AG20443 (cell line): ENCODE data around the gene LGALS12.

Experiments used
- DNase-seq: peaks from one replicate; pipeline ENCODE4 v3.0.0; 2012; ENCODE audit warnings: low spot score, mixed read lengths

LGALS12 gene, protein sequence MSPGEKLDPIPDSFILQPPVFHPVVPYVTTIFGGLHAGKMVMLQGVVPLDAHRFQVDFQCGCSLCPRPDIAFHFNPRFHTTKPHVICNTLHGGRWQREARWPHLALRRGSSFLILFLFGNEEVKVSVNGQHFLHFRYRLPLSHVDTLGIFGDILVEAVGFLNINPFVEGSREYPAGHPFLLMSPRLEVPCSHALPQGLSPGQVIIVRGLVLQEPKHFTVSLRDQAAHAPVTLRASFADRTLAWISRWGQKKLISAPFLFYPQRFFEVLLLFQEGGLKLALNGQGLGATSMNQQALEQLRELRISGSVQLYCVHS

GRCh38 chr11:63505857-63506528, at the start of gene LGALS12:
TSS of gene LGALS12 (plus strand) at chr11:63506084. CDS start at chr11:63506459, 375 bp downstream.
- no peak for DNase-seq

GRCh38 chr11:63459586-63459985, 46.3 kb upstream of the LGALS12 start:
- no peak for DNase-seq

- no peak for DNase-seq
Measured at GRCh38 chr11:63462137-63462536, 43.7 kb upstream of the LGALS12 start.

DNA sequence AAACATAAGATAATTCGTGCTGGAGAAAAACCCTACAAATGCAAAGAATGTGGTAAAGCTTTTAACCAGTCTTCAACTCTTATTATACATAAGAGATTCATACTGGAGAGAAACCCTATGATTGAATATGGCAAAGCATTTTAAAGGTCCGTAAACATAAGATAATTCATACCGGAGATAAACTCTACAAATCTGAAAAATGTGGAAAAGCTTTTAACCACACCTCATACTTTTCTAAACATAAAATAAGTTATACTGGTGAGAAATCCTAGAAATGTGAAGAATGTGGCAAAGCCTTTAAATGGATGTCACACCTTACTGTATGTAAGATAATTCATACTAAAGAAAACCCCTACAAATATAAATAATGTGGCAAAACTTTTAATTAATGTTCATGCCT, 35.6 kb upstream of the LGALS12 start:
- no peak for DNase-seq

GRCh38 chr11:63472372-63472771, 33.5 kb upstream of the LGALS12 start:
- DNase-seq: no peak

DNA sequence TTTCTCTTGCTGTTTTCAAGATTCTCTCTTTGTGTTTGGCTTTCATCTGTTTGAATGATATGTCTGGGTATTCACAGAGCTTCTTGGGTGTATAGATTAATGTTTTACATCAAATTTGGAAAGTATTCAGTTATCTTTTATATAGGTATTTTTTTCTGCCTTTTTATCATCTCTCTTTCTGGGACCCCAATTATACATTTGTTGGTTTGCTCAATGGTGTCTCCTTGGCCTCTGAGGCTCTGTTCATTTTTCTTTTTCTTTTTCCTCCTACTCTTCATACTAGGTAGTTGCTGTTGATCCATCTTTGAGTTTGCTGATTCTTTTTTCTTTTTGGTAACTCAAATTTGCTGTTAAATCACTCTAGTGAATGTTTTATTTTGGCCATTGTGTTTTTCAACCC, 29.3 kb upstream of the LGALS12 start:
- no peak for DNase-seq

GRCh38 chr11:63478896-63479295, 27.0 kb upstream of the LGALS12 start:
- peak; percentile 85 for DNase-seq

- no peak for DNase-seq
Measured at GRCh38 chr11:63480039-63480438, 25.8 kb upstream of the LGALS12 start.

GRCh38 chr11:63485777-63486176, 20.1 kb upstream of the LGALS12 start:
- DNase-seq: no peak

- no peak for DNase-seq
Measured at GRCh38 chr11:63488789-63489188, 17.1 kb upstream of the LGALS12 start.

- DNase-seq: no peak
Measured at GRCh38 chr11:63489879-63490278, 16.0 kb upstream of the LGALS12 start.

GRCh38 chr11:63490551-63491239, 15.2 kb upstream of the LGALS12 start, which contains the start of gene PLAAT5:
TSS of gene PLAAT5 (minus strand) at chr11:63491167. CDS start at chr11:63491034, 133 bp downstream.
- DNase-seq: peak; percentile 44

GRCh38 chr11:63491240-63491587, 14.7 kb upstream of the LGALS12 start:
- no peak for DNase-seq

DNA sequence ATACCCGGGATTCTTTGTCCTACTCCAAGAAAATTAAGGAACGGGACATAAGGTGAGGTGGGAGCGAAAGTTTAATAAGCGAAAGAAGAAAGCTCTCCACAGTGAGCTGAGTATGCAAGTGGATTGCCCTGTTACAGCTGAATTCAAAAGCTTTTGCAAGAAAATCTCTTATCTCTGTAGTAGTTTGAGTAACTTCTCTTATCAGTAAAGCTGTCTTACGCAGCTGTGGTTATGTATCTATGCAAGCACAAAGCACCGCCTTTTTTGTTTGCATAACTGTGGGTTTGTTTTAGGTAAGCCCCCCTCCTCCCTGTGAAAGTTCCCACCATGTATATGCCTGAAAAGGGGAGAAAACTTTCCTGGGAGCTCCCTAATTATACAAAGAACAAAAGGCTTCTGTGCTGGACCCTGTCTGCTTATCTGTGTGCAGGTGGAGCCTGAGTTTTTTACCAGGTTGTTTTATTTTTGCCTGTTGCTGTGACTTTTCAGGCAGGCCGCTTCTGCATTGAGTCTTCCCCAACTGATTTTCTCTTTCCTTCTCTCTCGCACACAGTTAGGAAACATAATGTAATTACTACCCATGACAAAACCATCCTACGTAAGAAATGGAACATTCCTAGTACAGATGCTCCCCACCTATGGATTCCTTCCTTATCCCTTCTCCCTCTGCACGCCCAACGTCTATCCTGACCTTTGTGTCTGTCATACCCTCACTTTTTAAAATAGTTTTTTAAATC, 14.1 kb upstream of the LGALS12 start:
- no peak for DNase-seq

DNA sequence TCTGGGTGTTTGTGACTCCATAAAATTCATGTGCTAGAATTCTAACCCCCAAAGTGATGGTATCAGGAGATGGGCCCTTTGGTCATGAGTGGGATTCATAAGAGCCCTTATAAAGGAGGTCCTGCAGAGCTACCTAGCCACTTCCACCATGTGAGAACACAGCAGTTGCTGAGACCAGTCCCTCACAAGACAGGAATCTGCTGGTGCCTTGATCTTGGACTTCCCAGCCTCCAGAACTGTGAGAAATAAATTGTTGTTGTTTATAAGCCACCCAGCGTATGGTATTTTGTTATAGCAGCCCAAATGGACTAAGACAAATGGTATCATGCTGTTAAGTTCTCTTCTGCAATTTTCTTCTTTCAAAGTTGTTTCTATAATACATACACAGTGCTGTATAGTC, 13.4 kb upstream of the LGALS12 start:
- DNase-seq: no peak

DNA sequence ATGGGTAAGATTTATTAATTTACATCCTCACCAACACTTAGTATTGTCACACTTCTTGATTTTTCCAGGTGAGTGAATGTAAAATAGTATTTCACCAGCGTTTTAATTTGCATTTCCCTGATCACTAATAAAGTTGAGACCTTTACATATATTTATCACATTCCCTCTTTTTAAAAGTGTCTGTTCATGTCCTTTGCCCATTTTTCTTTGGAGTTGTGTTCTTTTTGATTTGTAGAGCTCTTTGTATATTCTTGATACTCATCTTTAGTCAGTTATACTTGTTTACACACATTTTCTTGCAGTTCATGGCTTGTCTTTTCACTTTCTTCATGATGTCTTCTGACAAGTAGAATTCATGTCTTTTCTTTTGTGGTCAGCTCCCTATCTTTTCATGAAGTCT, 12.8 kb upstream of the LGALS12 start:
- DNase-seq: no peak

- DNase-seq: no peak
Measured at GRCh38 chr11:63494975-63495374, 10.9 kb upstream of the LGALS12 start.

GRCh38 chr11:63499874-63500273, 6.0 kb upstream of the LGALS12 start:
- DNase-seq: no peak

GRCh38 chr11:63501236-63501635, 4.6 kb upstream of the LGALS12 start:
- DNase-seq: no peak

DNA sequence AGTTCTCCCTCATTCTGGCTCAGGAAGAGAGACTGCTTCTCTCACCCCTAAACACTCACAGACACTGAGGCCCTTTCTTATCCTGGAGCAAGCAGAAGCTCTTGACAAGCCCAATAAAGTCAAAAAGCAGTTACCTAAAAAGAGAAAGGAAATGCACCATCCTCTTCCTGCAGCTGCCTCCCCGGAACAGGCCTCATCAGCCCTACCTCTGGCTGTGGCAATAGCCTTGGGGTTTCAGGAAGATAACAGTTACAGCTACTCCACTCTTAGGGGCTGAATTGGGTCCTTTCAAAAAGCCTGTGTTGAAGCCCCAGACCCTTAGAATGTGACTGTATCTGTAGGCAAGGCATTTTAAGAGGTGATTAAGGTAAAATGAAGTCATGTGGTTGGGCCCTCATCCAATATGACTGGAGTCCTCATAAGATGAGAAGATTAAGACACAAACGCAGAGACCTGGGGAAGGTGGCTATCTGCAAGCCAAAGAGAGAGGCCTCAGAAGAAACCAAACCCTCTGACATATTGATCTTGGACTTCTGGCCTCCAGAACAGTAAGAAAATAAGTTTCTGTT, 3.5 kb upstream of the LGALS12 start:
- no peak for DNase-seq

DNA sequence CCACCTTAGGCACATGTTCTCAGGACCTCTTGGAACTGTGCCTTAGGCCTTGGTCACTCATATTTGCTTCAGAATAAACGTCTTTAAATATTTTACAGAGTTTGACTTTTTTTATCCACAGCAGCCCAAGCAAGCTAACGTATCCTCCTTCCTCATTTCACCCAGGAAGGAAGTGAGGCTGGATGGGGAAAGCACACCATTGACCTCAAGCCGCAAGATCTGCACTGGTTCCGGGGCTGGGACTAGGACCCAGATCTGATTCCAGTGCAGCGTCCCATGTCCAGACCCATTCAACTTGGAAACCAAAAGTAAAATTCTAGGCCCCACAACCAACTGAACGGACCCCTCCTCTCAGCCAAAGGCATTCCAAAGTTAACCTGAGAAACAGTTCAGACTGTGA, 2.4 kb upstream of the LGALS12 start:
- no peak for DNase-seq

- DNase-seq: no peak
Measured at GRCh38 chr11:63504054-63504453, 1.8 kb upstream of the LGALS12 start.
